Naive thymus-derived CD4-positive, alpha-beta T cell (primary cell): ENCODE results near the gene MPZL2. TPM values are rescaled to one million over a fixed set of nuclear protein-coding genes. Genes with fewer than 3 reads are reported as not detected.
A peak's percentile ranks its signal among the peaks of the same experiment; 100 is the strongest.

Experiments
- ATAC-seq: fragments of 150-1000 bp; cut with Tn5 transposase; 2 replicates; pipeline ENCODE4 v1.10.0; 2021; ENCODE audit warnings: mild to moderate bottlenecking, moderate library complexity
- CTCF ChIA-PET: fragments of 350-600 bp; sonication (Branson Sonifier 250); formaldehyde crosslinking; loops from one replicate; lab custom pipeline; 2021; ENCODE audit warnings: antibody characterized with exemption; lab: Charles Lee
- POLR2A ChIA-PET: fragments of 350-600 bp; sonication (Branson Sonifier 250); formaldehyde crosslinking; loops from one replicate; lab custom pipeline; 2021; ENCODE audit warnings: antibody characterized with exemption, inconsistent platforms; lab: Charles Lee
- DNase-seq, 9 donors: peaks; one replicate each; pipeline versions ENCODE4 v3.0.0 to v3.0.0-alpha.2; 2020 to 2022; ENCODE audit warnings: mixed read lengths in 1 of 9
- H3K27ac ChIP-seq: one replicate; pipeline ENCODE4 v1.7.0; 2013; ENCODE audit warnings: mild to moderate bottlenecking, low read depth, low read length, moderate library complexity
- H3K27me3 ChIP-seq, 2 donors: one replicate each; pipeline ENCODE4 v1.7.0; 2013; ENCODE audit warnings: low read length in 2 of 2, mild to moderate bottlenecking in 2 of 2, moderate library complexity in 2 of 2; ENCODE audit not compliant: control insufficient read depth in 2 of 2, insufficient read depth in 2 of 2
- H3K36me3 ChIP-seq, 3 experiments: 1 replicate in 2 of 3; 2 replicates in 1 of 3; pipeline ENCODE4 v1.7.0; 2013; ENCODE audit warnings: low read length in 3 of 3, mild to moderate bottlenecking in 3 of 3, moderate library complexity in 1 of 3; ENCODE audit not compliant: insufficient read depth in 3 of 3, control insufficient read depth in 2 of 3
- H3K4me1 ChIP-seq, 2 donors: one replicate each; pipeline ENCODE4 v1.7.0; 2013; ENCODE audit warnings: low read length in 2 of 2, mild to moderate bottlenecking in 2 of 2, moderate library complexity in 1 of 2; ENCODE audit not compliant: control insufficient read depth in 2 of 2, insufficient read depth in 2 of 2
- H3K4me3 ChIP-seq: 2 replicates; pipeline ENCODE4 v1.7.0; 2013; ENCODE audit warnings: mild to moderate bottlenecking, low read length
- H3K9me3 ChIP-seq, 3 experiments: 1 replicate in 2 of 3; 2 replicates in 1 of 3; pipeline ENCODE4 v1.7.0; 2013; ENCODE audit warnings: low read length in 3 of 3; ENCODE audit not compliant: control insufficient read depth in 2 of 3
- H3K27ac Mint-ChIP-seq, 9 donors: one replicate each; pipeline ENCODE4 v1.8.0; 2020 to 2022; ENCODE audit warnings: mixed read lengths in 9 of 9, mild to moderate bottlenecking in 8 of 9, moderate library complexity in 5 of 9, inconsistent platforms in 2 of 9
- H3K27me3 Mint-ChIP-seq, 5 donors: one replicate each; pipeline ENCODE4 v1.8.0; 2021 to 2022; ENCODE audit warnings: mixed read lengths in 5 of 5, mild to moderate bottlenecking in 1 of 5
- H3K36me3 Mint-ChIP-seq, 5 donors: one replicate each; pipeline ENCODE4 v1.8.0; 2020 to 2022; ENCODE audit warnings: mixed read lengths in 5 of 5, mild to moderate bottlenecking in 3 of 5, inconsistent platforms in 1 of 5
- H3K4me1 Mint-ChIP-seq, 7 donors: one replicate each; pipeline ENCODE4 v1.8.0; 2020 to 2022; ENCODE audit warnings: mixed read lengths in 7 of 7, mild to moderate bottlenecking in 3 of 7, inconsistent platforms in 1 of 7
- H3K4me3 Mint-ChIP-seq, 10 donors: one replicate each; pipeline ENCODE4 v1.8.0; 2020 to 2022; ENCODE audit warnings: mild to moderate bottlenecking in 10 of 10, mixed read lengths in 10 of 10, moderate library complexity in 6 of 10, inconsistent platforms in 2 of 10
- H3K9me3 Mint-ChIP-seq, 11 donors: one replicate each; pipeline ENCODE4 v1.8.0; 2020 to 2022; ENCODE audit warnings: mixed read lengths in 11 of 11, mild to moderate bottlenecking in 4 of 11, inconsistent platforms in 1 of 11, moderate library complexity in 1 of 11
- intact Hi-C, 2 donors: fragments of 100-400 bp; cut with micrococcal nuclease; formaldehyde crosslinking; loops; one replicate each; pipeline ENCODE4 v1.15.1; 2023
- polyA plus RNA-seq, 2 donors: library from polyadenylated mRNA; unstranded; fragments of 300-500 nt; fragmentation: Illumina TruSeq; gene quantifications; one replicate each; pipeline ENCODE4 v1.2.3, GENCODE V29; 2021
- total RNA-seq, 6 experiments: library from RNA in 5 of 6; stranded (reverse) in 5 of 6; gene quantifications; 1 replicate in 5 of 6; 2 replicates in 1 of 6; pipeline ENCODE4 v1.2.3 and lab custom pipeline; 2021 to 2026

The MPZL2 gene
- total and polyA plus RNA-seq, 7 experiments from 2014 or later = 0.69 to 5.9 (median 1.5) TPM

DNA sequence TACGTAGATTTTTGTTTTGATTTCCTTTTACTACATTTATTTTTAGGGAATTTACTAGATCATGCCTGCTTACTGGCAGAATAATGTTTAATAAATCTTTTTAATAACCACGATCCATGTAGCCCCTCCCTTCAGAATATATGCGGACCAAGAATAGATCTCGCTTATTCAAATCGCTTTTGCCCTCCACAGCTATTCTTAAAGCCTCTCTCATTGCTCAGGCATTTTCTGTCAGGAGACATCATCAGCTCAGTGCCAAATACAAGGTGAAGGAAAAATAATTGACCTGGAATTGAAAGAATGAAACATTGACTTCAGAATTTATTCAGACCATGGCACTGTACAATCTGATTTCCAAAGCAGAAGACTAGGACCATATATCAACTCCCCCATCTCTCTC is 29.3 kb downstream of the MPZL2 start:
- ATAC-seq = no peak
- Histone ChIP-seq H3K9me3 (no peaks in the 10 kb centered on the region), H3K36me3 (peaks cover 0 to 33% (median 14%) of the 10 kb centered on the region in 3 experiments), H3K4me1 (peaks cover 21 to 29% of the 10 kb centered on the region in 2 donors), H3K27me3 (no peaks in the 10 kb centered on the region), H3K27ac (no peak overlapping the region), H3K4me3 (no peak overlapping the region)
- Mint-ChIP-seq H3K4me1 (peaks cover 6 to 33% (median 17%) of the 10 kb centered on the region in 7 donors), H3K27me3 (no peaks in the 10 kb centered on the region), H3K9me3 (no peaks in the 10 kb centered on the region), H3K27ac (peak overlapping the region in 3 of 9 donors; percentile 3 to 65 (median 35)), H3K36me3 (peaks cover 3 to 37% (median 18%) of the 10 kb centered on the region in 5 donors), H3K4me3 (no peak overlapping the region)
- DNase-seq = no peak
- intact Hi-C loops = no loop called here
- ChIA-PET POLR2A (interaction anchor here (1.1 to 1.3 kb wide), 2 partner anchors 10 to 11 kb away, joined by 3 read pairs; partner anchors contain the start of gene JAML), CTCF (no interaction called here)

DNA sequence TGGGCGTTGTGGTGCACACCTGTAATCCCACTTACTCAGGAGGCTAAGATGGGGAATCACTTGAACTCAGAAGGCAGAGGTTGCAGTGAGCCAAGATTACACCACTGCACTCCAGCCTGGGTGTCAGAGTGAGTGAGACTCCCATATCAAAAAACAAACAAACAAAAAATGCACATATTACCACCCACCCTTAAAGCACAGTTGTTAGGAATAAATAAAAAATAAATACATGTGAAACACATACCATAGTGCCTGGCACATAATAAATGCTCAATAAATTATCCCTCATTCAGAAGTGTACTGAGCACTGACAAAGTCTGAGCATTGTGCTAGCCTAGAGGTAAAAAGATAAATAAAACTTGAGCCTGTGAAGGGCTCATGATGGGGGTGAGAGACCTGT is 30.2 kb downstream of the MPZL2 start:
- H3K27me3 Mint-ChIP-seq = no peaks in the 10 kb centered on the region

DNA sequence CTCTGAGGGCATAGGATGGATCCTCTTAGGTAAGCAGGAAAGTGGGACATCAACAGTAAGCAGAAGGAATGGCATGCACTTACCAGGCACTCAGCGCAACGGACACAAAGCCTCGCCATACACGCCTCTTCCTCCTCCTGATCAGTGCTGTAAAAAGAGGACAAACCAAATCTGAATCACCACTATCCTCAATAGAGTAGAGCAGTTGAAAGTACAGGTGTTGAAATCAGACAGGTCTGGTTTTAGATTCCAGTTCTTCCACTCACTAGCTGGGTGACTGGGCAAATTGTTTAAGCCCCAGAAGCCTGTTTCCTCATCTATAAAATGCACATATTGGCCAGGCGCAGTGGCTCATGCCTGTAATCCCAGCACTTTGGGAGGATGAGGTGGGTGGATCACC is 30.7 kb downstream of the MPZL2 start:
- H3K4me1 Mint-ChIP-seq = peaks cover 5 to 22% (median 13%) of the 10 kb centered on the region in 7 donors
- Histone ChIP-seq H3K4me1 (peaks cover 25 to 29% of the 10 kb centered on the region in 2 donors), H3K36me3 (peaks cover 0 to 33% (median 14%) of the 10 kb centered on the region in 3 experiments), H3K27me3 (no peaks in the 10 kb centered on the region), H3K9me3 (no peaks in the 10 kb centered on the region), H3K27ac (no peak overlapping the region), H3K4me3 (no peak overlapping the region)
- peaks cover under 1 to 39% (median 18%) of the 10 kb centered on the region in 5 donors for H3K36me3 Mint-ChIP-seq
- no peak for DNase-seq
- intact Hi-C loops = loop anchor here in 1 of 2 donors (1.0 kb wide), 1 partner anchor 9 kb away; no protein-coding TSS in a partner anchor
- peak overlapping the region in 4 of 9 donors; percentile 2 to 51 (median 18) for H3K27ac Mint-ChIP-seq
- H3K9me3 Mint-ChIP-seq = no peaks in the 10 kb centered on the region
- no peaks in the 10 kb centered on the region for H3K27me3 Mint-ChIP-seq
- H3K4me3 Mint-ChIP-seq = no peak overlapping the region
- POLR2A ChIA-PET = interaction anchor here (1.3 kb wide), 1 partner anchor 9 kb away, joined by 5 read pairs; the partner anchor contains the start of gene JAML
- ATAC-seq = no peak
- CTCF ChIA-PET = no interaction called here

More for the DNA sequence above, 30.2 kb downstream of the MPZL2 start:
- Histone ChIP-seq H3K9me3 (no peaks in the 10 kb centered on the region), H3K27ac (no peak overlapping the region), H3K4me1 (peaks cover 21 to 29% of the 10 kb centered on the region in 2 donors), H3K36me3 (peaks cover 0 to 33% (median 14%) of the 10 kb centered on the region in 3 experiments), H3K27me3 (no peaks in the 10 kb centered on the region), H3K4me3 (no peak overlapping the region)
- H3K36me3 Mint-ChIP-seq = peaks cover 3 to 41% (median 18%) of the 10 kb centered on the region in 5 donors
- DNase-seq = no peak
- ChIA-PET CTCF (no interaction called here), POLR2A (interaction anchor here (1.1 to 1.3 kb wide), 2 partner anchors 9 to 12 kb away, joined by 3 read pairs; partner anchors contain the start of gene JAML)
- no peak for ATAC-seq
- no peak overlapping the region for H3K4me3 Mint-ChIP-seq
- H3K9me3 Mint-ChIP-seq = no peaks in the 10 kb centered on the region
- peak overlapping the region in 4 of 9 donors; percentile 30 to 58 (median 43) for H3K27ac Mint-ChIP-seq
- peaks cover 6 to 23% (median 13%) of the 10 kb centered on the region in 7 donors for H3K4me1 Mint-ChIP-seq
- intact Hi-C loops = loop anchor here in 1 of 2 donors (1.0 kb wide), 1 partner anchor 10 kb away; no protein-coding TSS in a partner anchor

DNA sequence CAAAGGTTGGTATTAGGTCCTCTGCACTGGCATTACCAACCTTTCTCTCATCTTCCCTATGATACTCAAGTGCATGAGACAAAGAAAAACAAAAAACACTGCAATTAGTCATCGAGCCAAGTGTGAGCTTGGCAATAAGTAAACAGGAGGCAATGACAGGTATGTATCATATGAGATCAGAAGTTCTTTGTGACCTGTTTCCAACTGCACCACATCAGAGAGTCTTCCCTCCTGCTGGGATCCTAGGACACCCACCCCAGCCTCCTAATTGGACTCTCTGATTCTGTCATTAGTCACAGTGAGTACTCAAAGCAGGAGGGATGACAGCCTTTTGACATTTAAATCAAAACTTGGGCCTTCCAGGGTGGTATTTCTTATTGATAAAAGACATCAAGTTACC is 31.4 kb downstream of the MPZL2 start:
- DNase-seq = peak in 1 of 9 donors; percentile 50
- no peaks in the 10 kb centered on the region for H3K27me3 Mint-ChIP-seq
- peaks cover 7 to 26% (median 16%) of the 10 kb centered on the region in 7 donors for H3K4me1 Mint-ChIP-seq
- H3K36me3 Mint-ChIP-seq = peaks cover 0 to 39% (median 18%) of the 10 kb centered on the region in 5 donors
- peak overlapping the region in 5 of 9 donors; percentile 30 to 71 (median 58) for H3K27ac Mint-ChIP-seq
- H3K27ac ChIP-seq = no peak overlapping the region
- no peaks in the 10 kb centered on the region for H3K9me3 Mint-ChIP-seq
- ChIA-PET CTCF (no interaction called here), POLR2A (interaction anchor here (1.3 kb wide), 1 partner anchor 9 kb away, joined by 5 read pairs; the partner anchor contains the start of gene JAML)
- no peak overlapping the region for H3K4me3 ChIP-seq
- peaks cover 0 to 33% (median 14%) of the 10 kb centered on the region in 3 experiments for H3K36me3 ChIP-seq
- ATAC-seq = no peak
- H3K4me3 Mint-ChIP-seq = no peak overlapping the region
- H3K27me3 ChIP-seq = no peaks in the 10 kb centered on the region
- H3K9me3 ChIP-seq = no peaks in the 10 kb centered on the region
- intact Hi-C loops = loop anchor here in 1 of 2 donors (1.0 kb wide), 1 partner anchor 8 kb away; no protein-coding TSS in a partner anchor
- H3K4me1 ChIP-seq = peaks cover 32 to 34% of the 10 kb centered on the region in 2 donors

DNA sequence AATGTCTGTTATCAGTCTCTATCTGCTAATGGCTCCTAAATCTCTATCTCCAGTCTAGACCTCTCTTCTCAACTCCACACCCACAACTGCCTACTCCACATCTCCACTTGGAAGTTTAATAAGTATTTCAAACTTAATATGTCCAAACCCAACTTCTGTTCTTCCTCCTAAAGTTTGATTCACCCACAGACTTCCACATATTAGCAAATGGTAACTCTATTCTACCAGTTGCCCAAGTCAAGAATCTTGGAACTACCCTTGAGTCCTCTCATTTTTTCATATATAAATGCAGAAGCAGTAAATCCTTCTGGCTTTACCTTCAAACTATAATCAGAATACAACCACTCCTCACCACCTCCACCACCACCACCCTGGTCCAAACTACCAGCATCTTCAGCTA is 32.6 kb downstream of the MPZL2 start:
- Mint-ChIP-seq H3K27me3 (no peaks in the 10 kb centered on the region), H3K4me1 (peaks cover 6 to 38% (median 23%) of the 10 kb centered on the region in 7 donors), H3K9me3 (no peaks in the 10 kb centered on the region), H3K36me3 (peaks cover 0 to 45% (median 18%) of the 10 kb centered on the region in 5 donors), H3K27ac (no peak overlapping the region), H3K4me3 (no peak overlapping the region)
- H3K9me3 ChIP-seq = no peaks in the 10 kb centered on the region
- no peaks in the 10 kb centered on the region for H3K27me3 ChIP-seq
- H3K4me1 ChIP-seq = peaks cover 44 to 46% of the 10 kb centered on the region in 2 donors
- intact Hi-C loops = no loop called here
- peaks cover 0 to 27% (median 8%) of the 10 kb centered on the region in 3 experiments for H3K36me3 ChIP-seq
- DNase-seq (no peak), ATAC-seq (no peak)
- CTCF ChIA-PET = no interaction called here
- H3K27ac ChIP-seq = no peak overlapping the region
- H3K4me3 ChIP-seq = no peak overlapping the region
- POLR2A ChIA-PET = no interaction called here

DNA sequence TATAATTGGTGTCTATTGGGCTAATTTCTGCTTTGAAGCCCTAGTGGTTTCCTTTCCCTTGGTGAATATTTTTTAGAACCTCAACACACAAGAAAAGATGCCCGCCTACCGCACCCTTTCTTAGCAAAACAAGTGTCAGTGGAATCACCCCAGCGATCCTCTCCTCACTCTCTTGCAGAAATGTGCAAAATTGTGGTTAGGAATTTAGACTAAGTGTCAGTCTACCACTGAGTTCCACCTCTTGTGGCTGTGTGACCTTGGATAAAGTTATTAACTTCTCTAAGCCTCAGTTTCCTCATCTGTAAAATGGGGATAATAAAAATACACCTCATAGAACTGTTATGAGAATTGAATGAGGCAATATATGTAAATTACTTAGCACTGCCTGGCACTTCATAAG is 34.0 kb downstream of the MPZL2 start:
- peak overlapping the region; percentile 16 for H3K4me3 ChIP-seq
- no peak overlapping the region for H3K27ac Mint-ChIP-seq
- H3K36me3 Mint-ChIP-seq = peaks cover 0 to 47% (median 10%) of the 10 kb centered on the region in 5 donors
- H3K27ac ChIP-seq = peak overlapping the region; percentile 57
- no peaks in the 10 kb centered on the region for H3K27me3 Mint-ChIP-seq
- ATAC-seq = peak; percentile 61
- peak overlapping the region in 6 of 10 donors; percentile 7 to 69 (median 47) for H3K4me3 Mint-ChIP-seq
- peaks cover 0 to 23% (median 6%) of the 10 kb centered on the region in 3 experiments for H3K36me3 ChIP-seq
- H3K4me1 Mint-ChIP-seq = peaks cover 7 to 44% (median 34%) of the 10 kb centered on the region in 7 donors
- no peaks in the 10 kb centered on the region for H3K27me3 ChIP-seq
- ChIA-PET POLR2A (interaction anchor here (0.8 to 1.8 kb wide), 12 partner anchors 10 to 75 kb away, joined by 3 to 8 read pairs (median 4); partner anchors contain the start of gene CD3E), CTCF (interaction anchor here (1.2 to 2.4 kb wide), 3 partner anchors 12 to 61 kb away, joined by 5 to 10 read pairs (median 9); no protein-coding TSS in a partner anchor)
- H3K9me3 Mint-ChIP-seq = no peaks in the 10 kb centered on the region
- H3K9me3 ChIP-seq = no peaks in the 10 kb centered on the region
- peak in 6 of 9 donors; percentile 47 to 65 (median 56) for DNase-seq
- intact Hi-C loops = no loop called here
- peaks cover 57 to 59% of the 10 kb centered on the region in 2 donors for H3K4me1 ChIP-seq
